Loucy (cell line): Measurements from ENCODE around the gene UBXN6.

Experiments used
- CTCF ChIP-seq: fragments of 200-600 bp; sonication (generic); conservative IDR thresholded peaks from 2 replicates; pipeline ENCODE4 v1.5.1; 2014; ENCODE audit warnings: mild to moderate bottlenecking, antibody characterized with exemption, low read length
- EZH2phosphoT487 ChIP-seq: fragments of 200-600 bp; IDR thresholded peaks from 2 replicates; pipeline ENCODE4 v1.6.1; 2018; ENCODE audit warnings: antibody characterized with exemption, mild to moderate bottlenecking, moderate library complexity, borderline replicate concordance

DNA sequence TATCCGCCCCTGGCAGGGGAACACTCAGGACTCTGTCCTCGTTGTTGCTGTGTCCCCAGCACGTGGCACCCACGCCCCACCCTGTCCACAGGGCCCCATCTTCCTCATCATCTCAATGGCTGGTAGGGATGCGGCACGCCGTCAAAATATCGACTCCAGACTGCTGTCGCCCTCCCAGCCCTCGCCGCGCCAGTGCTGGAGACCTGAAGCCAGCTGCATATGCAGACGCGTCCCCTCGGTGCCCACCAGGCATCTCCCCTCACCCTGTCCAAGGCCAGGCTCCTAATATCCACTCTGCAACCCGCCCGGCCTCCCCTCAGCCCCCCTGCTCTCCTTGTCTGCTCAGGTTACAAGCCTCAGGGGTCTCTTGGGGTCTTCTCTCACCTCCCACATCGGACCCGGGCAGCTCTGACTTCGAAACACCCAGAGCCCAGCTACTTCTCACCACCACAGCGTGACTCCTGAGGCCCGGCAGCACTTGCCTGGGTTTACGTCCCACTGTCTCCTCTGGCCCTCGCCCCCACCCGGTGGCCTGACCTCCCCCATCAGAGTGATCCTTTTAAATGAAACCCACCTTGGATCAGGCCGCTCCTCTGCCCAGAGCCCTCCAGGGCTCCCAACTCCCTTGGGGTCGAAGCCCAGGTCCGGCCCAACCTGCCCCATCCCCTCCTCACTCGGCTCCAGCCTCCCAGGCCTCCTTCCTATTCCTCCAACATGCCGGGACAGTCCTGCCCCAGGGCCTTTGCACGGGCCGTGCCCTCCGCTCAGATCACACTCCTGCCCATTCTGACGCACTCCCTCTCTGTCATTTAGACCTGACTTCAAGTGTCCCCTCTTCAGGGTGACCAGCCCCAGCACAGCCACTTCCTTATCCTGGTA, 48.2 kb upstream of the UBXN6 start:
- TF ChIP-seq CTCF, result no peak
- no peak for TF ChIP-seq EZH2phosphoT487
